ENCODE data around the gene KIF19. TPM values are rescaled to one million over a fixed set of nuclear protein-coding genes. Genes with fewer than 3 reads are reported as not detected.
"Not testable (repeated sequence)": the region's sequence is repeated elsewhere in the genome, so short reads cannot be mapped to it uniquely, and the experiment has no call there.

KIF19 gene
- total and polyA plus RNA-seq, 4 donors, result 0.42 to 2.1 (median 0.83) TPM

DNA sequence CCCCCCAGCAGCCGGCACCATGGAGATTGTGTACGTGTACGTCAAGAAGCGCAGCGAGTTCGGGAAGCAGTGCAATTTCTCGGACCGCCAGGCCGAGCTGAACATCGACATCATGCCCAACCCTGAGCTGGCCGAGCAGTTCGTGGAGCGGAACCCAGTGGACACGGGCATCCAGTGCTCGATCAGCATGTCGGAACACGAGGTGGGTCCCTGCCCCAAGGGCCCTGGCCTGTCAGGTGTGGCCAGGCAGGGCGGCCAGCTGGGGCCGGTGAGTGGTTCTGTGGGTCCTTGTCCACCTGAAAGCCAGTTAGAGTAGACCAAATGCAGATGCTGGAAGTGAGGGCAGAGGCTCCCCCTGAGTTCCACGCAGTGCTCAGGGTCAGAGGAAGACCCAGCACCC lies 44.2 kb upstream of the KIF19 start:
- Histone ChIP-seq H3K27me3 (ENCODE audit: control insufficient read depth in 4 of 4, insufficient read depth in 4 of 4, low read length in 3 of 4) (no peaks in the 10 kb centered on the region), H3K4me1 (ENCODE audit: control insufficient read depth in 4 of 4, insufficient read depth in 4 of 4, low read length in 3 of 4) (no peaks in the 10 kb centered on the region), H3K4me3 (ENCODE audit: low read depth in 1 of 3, low read length in 3 of 3) (no peak overlapping the region), H3K9ac (ENCODE audit: low read depth in 1 of 2, low read length in 2 of 2) (no peak overlapping the region), H3K36me3 (ENCODE audit: control insufficient read depth in 4 of 4, insufficient read depth in 3 of 4, low read depth in 1 of 4, low read length in 3 of 4) (no peaks in the 10 kb centered on the region), H3K9me3 (ENCODE audit: control insufficient read depth in 4 of 4, low read length in 3 of 4) (peaks cover 0 to 2% (median 0%) of the 10 kb centered on the region in 4 donors), H3K27ac (ENCODE audit: low read depth in 1 of 2, low read length in 2 of 2) (no peak overlapping the region)
- no peak for DNase-seq (ENCODE audit: low spot score)
- 90% methylated on average over 20 of the region's 20 CpGs for WGBS
- TF ChIP-seq RAD21 (IDR thresholded peaks at IDR 0.05) (no peak), NR2F2 (IDR thresholded peaks at IDR 0.05) (no peak), RXRA (IDR thresholded peaks at IDR 0.05) (no peak), SP1 (IDR thresholded peaks at IDR 0.05) (no peak), JUND (IDR thresholded peaks at IDR 0.05) (no peak), TAF1 (conservative IDR thresholded peaks at IDR 0.05) (no peak), YY1 (IDR thresholded peaks at IDR 0.05) (no peak), FOXA1 (IDR thresholded peaks at IDR 0.05) (no peak)
- TF ChIP-seq, protein P1, sequence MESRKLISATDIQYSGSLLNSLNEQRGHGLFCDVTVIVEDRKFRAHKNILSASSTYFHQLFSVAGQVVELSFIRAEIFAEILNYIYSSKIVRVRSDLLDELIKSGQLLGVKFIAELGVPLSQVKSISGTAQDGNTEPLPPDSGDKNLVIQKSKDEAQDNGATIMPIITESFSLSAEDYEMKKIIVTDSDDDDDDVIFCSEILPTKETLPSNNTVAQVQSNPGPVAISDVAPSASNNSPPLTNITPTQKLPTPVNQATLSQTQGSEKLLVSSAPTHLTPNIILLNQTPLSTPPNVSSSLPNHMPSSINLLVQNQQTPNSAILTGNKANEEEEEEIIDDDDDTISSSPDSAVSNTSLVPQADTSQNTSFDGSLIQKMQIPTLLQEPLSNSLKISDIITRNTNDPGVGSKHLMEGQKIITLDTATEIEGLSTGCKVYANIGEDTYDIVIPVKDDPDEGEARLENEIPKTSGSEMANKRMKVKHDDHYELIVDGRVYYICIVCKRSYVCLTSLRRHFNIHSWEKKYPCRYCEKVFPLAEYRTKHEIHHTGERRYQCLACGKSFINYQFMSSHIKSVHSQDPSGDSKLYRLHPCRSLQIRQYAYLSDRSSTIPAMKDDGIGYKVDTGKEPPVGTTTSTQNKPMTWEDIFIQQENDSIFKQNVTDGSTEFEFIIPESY (IDR thresholded peaks at IDR 0.05), result no peak
- TF ChIP-seq, protein P2, sequence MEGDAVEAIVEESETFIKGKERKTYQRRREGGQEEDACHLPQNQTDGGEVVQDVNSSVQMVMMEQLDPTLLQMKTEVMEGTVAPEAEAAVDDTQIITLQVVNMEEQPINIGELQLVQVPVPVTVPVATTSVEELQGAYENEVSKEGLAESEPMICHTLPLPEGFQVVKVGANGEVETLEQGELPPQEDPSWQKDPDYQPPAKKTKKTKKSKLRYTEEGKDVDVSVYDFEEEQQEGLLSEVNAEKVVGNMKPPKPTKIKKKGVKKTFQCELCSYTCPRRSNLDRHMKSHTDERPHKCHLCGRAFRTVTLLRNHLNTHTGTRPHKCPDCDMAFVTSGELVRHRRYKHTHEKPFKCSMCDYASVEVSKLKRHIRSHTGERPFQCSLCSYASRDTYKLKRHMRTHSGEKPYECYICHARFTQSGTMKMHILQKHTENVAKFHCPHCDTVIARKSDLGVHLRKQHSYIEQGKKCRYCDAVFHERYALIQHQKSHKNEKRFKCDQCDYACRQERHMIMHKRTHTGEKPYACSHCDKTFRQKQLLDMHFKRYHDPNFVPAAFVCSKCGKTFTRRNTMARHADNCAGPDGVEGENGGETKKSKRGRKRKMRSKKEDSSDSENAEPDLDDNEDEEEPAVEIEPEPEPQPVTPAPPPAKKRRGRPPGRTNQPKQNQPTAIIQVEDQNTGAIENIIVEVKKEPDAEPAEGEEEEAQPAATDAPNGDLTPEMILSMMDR (IDR thresholded peaks at IDR 0.05; ENCODE audit: low read depth, low read length, missing input control), result no peak
- TF ChIP-seq, protein P3, sequence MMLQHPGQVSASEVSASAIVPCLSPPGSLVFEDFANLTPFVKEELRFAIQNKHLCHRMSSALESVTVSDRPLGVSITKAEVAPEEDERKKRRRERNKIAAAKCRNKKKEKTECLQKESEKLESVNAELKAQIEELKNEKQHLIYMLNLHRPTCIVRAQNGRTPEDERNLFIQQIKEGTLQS (IDR thresholded peaks at IDR 0.05), result no peak

DNA sequence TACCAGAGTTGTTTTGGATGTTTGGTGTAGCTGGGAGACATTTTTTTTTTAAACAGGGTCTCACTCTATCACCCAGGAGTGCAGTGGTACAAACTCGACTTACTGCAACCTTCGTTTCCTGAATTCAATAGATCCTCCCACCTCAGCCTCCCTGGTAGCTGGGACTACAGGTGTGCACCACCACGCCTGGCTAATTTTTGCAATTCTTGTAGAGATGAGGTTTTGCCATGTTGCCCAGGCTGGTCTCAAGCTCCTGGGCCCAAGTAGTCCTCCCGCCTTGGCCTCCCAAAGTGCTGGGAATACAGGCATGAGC lies 43.8 kb upstream of the KIF19 start:
- H3K27ac ChIP-seq (ENCODE audit: low read depth in 1 of 2, low read length in 2 of 2); H3K4me1 ChIP-seq (ENCODE audit: control insufficient read depth in 4 of 4, insufficient read depth in 4 of 4, low read length in 3 of 4); H3K9ac ChIP-seq (ENCODE audit: low read depth in 1 of 2, low read length in 2 of 2); H3K4me3 ChIP-seq (ENCODE audit: low read depth in 1 of 3, low read length in 3 of 3); H3K36me3 ChIP-seq (ENCODE audit: control insufficient read depth in 4 of 4, insufficient read depth in 3 of 4, low read depth in 1 of 4, low read length in 3 of 4); H3K9me3 ChIP-seq (ENCODE audit: control insufficient read depth in 4 of 4, low read length in 3 of 4); H3K27me3 ChIP-seq (ENCODE audit: control insufficient read depth in 4 of 4, insufficient read depth in 4 of 4, low read length in 3 of 4); DNase-seq (ENCODE audit: low spot score): not testable (repeated sequence)
- WGBS, result 84% methylated on average over 4 of the region's 4 CpGs

DNA sequence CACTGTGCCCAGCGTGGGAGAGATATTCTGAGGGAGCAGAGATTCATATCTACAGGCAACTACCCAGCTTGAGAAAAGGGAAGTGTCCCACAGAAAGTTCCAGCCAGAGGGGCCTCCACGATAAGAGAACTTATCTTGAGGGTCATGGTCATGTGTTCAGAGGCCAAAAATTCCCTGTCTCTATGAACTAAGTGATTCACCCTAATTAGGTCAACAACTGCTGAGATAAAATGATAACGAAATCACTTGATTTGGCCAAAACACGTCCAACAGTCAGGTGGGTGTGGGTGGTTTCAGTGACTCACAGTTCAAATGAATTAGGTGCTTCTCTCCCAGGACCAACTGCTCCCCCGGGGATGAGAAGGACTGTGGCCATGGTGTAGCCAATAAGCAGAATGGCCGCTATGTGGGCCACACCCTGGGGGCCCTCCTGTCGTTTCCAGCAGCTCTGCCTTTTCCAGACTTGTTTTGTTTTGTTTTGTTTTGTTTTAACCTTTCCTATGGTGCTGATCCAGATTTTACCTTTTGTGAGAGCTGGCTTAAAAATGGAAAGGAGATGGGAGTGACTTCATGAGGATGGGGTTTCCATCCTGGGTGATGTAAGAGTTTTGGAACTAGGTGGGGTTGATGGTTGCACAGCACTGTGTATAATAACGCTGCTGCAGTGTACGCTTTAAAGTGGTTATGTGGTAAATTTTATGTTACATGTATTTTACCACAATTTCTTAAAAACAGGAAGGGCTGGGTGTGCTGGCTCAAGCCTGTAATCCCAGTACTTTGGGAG lies 43.2 kb upstream of the KIF19 start:
- H3K9ac ChIP-seq (ENCODE audit: low read depth in 1 of 2, low read length in 2 of 2), result no peak overlapping the region
- no peak overlapping the region for H3K27ac ChIP-seq (ENCODE audit: low read depth in 1 of 2, low read length in 2 of 2)
- no peak for TF ChIP-seq RXRA (IDR thresholded peaks at IDR 0.05)
- H3K27me3 ChIP-seq (ENCODE audit: control insufficient read depth in 4 of 4, insufficient read depth in 4 of 4, low read length in 3 of 4), result no peaks in the 10 kb centered on the region
- no peaks in the 10 kb centered on the region for H3K36me3 ChIP-seq (ENCODE audit: control insufficient read depth in 4 of 4, insufficient read depth in 3 of 4, low read depth in 1 of 4, low read length in 3 of 4)
- no peaks in the 10 kb centered on the region for H3K4me1 ChIP-seq (ENCODE audit: control insufficient read depth in 4 of 4, insufficient read depth in 4 of 4, low read length in 3 of 4)
- peaks cover 0 to 2% (median 0%) of the 10 kb centered on the region in 4 donors for H3K9me3 ChIP-seq (ENCODE audit: control insufficient read depth in 4 of 4, low read length in 3 of 4)
- 54% methylated on average over 9 of the region's 9 CpGs for WGBS
- H3K4me3 ChIP-seq (ENCODE audit: low read depth in 1 of 3, low read length in 3 of 3), result no peak overlapping the region
- DNase-seq (ENCODE audit: low spot score), result no peak

Data from liver (tissue), 9 donors.